ENCODE data around the gene FIBCD1.

The FIBCD1 gene

GRCh38 chr9:130900701-130901497 is 38.1 kb downstream of the FIBCD1 start:
- POLR2A ChIA-PET, result no interaction called here
- CTCF ChIA-PET, result no interaction called here
- TF ChIP-seq ZNF384 (IDR thresholded peaks at IDR 0.05) (no peak), BHLHE40 (IDR thresholded peaks at IDR 0.05; ENCODE audit: borderline replicate concordance) (no peak), FOXK2 (IDR thresholded peaks at IDR 0.05) (no peak), HDGF (IDR thresholded peaks at IDR 0.05; ENCODE audit: borderline replicate concordance) (no peak), ARNT (IDR thresholded peaks at IDR 0.05) (no peak), LEF1 (IDR thresholded peaks at IDR 0.05; ENCODE audit: borderline replicate concordance) (no peak), TARDBP (IDR thresholded peaks at IDR 0.05) (no peak), FOXM1 (IDR thresholded peaks at IDR 0.05; ENCODE audit: borderline replicate concordance) (no peak), L3MBTL2 (conservative IDR thresholded peaks at IDR 0.05) (no peak), ELF4 (IDR thresholded peaks at IDR 0.05) (no peak)
- no peak for DNase-seq (ENCODE audit: extremely low spot score)

- ChIA-PET POLR2A (no interaction called here), CTCF (no interaction called here)
- no peak for DNase-seq (ENCODE audit: extremely low spot score)
Measured at GRCh38 chr9:130899051-130899748, 39.8 kb downstream of the FIBCD1 start.

GRCh38 chr9:130898552-130898852 is 40.5 kb downstream of the FIBCD1 start:
- TF ChIP-seq HDGF (IDR thresholded peaks at IDR 0.05; ENCODE audit: borderline replicate concordance) (no peak), ZNF384 (IDR thresholded peaks at IDR 0.05) (no peak), ELF4 (IDR thresholded peaks at IDR 0.05) (no peak), TARDBP (IDR thresholded peaks at IDR 0.05) (no peak), SP1 (IDR thresholded peaks at IDR 0.05) (no peak), CTBP1 (IDR thresholded peaks at IDR 0.05; ENCODE audit: borderline replicate concordance) (no peak), BHLHE40 (IDR thresholded peaks at IDR 0.05; ENCODE audit: borderline replicate concordance) (no peak), FOXM1 (IDR thresholded peaks at IDR 0.05; ENCODE audit: borderline replicate concordance) (no peak), PKNOX1 (IDR thresholded peaks at IDR 0.05) (no peak), LEF1 (IDR thresholded peaks at IDR 0.05; ENCODE audit: borderline replicate concordance) (no peak), SUZ12 (IDR thresholded peaks at IDR 0.05) (no peak), NFRKB (IDR thresholded peaks at IDR 0.05) (no peak), ARNT (IDR thresholded peaks at IDR 0.05) (no peak), L3MBTL2 (conservative IDR thresholded peaks at IDR 0.05) (no peak), FOXA1 (IDR thresholded peaks at IDR 0.05) (no peak), FOXK2 (IDR thresholded peaks at IDR 0.05) (no peak)
- no peak for DNase-seq (ENCODE audit: extremely low spot score)
- POLR2A ChIA-PET, result no interaction called here
- CTCF ChIA-PET, result no interaction called here

More at GRCh38 chr9:130899051-130899748, 39.8 kb downstream of the FIBCD1 start:
- TF ChIP-seq ZNF384 (IDR thresholded peaks at IDR 0.05) (no peak), ELF4 (IDR thresholded peaks at IDR 0.05) (no peak), ARNT (IDR thresholded peaks at IDR 0.05) (no peak), SP1 (IDR thresholded peaks at IDR 0.05) (no peak), L3MBTL2 (conservative IDR thresholded peaks at IDR 0.05) (no peak), HDGF (IDR thresholded peaks at IDR 0.05; ENCODE audit: borderline replicate concordance) (no peak), NFRKB (IDR thresholded peaks at IDR 0.05) (no peak), CTBP1 (IDR thresholded peaks at IDR 0.05; ENCODE audit: borderline replicate concordance) (no peak), FOXM1 (IDR thresholded peaks at IDR 0.05; ENCODE audit: borderline replicate concordance) (no peak), TARDBP (IDR thresholded peaks at IDR 0.05) (no peak), FOXA1 (IDR thresholded peaks at IDR 0.05) (no peak), LEF1 (IDR thresholded peaks at IDR 0.05; ENCODE audit: borderline replicate concordance) (no peak), PKNOX1 (IDR thresholded peaks at IDR 0.05) (no peak), FOXK2 (IDR thresholded peaks at IDR 0.05) (no peak), BHLHE40 (IDR thresholded peaks at IDR 0.05; ENCODE audit: borderline replicate concordance) (no peak), SUZ12 (IDR thresholded peaks at IDR 0.05) (no peak)

GRCh38 chr9:130897848-130898551 is 41.0 kb downstream of the FIBCD1 start:
- TF ChIP-seq TARDBP (IDR thresholded peaks at IDR 0.05), result no peak
- TF ChIP-seq PKNOX1 (IDR thresholded peaks at IDR 0.05), result no peak
- no peak for TF ChIP-seq L3MBTL2 (conservative IDR thresholded peaks at IDR 0.05)
- TF ChIP-seq FOXA1 (IDR thresholded peaks at IDR 0.05), result no peak
- no peak for TF ChIP-seq SP1 (IDR thresholded peaks at IDR 0.05)
- no peak for TF ChIP-seq LEF1 (IDR thresholded peaks at IDR 0.05; ENCODE audit: borderline replicate concordance)
- TF ChIP-seq HDGF (IDR thresholded peaks at IDR 0.05; ENCODE audit: borderline replicate concordance), result no peak
- no peak for TF ChIP-seq FOXK2 (IDR thresholded peaks at IDR 0.05)
- TF ChIP-seq CTBP1 (IDR thresholded peaks at IDR 0.05; ENCODE audit: borderline replicate concordance), result no peak
- TF ChIP-seq NFRKB (IDR thresholded peaks at IDR 0.05), result no peak
- TF ChIP-seq BHLHE40 (IDR thresholded peaks at IDR 0.05; ENCODE audit: borderline replicate concordance), result no peak
- no peak for TF ChIP-seq ELF4 (IDR thresholded peaks at IDR 0.05)
- TF ChIP-seq SUZ12 (IDR thresholded peaks at IDR 0.05), result no peak
- TF ChIP-seq ARNT (IDR thresholded peaks at IDR 0.05), result no peak
- TF ChIP-seq FOXM1 (IDR thresholded peaks at IDR 0.05; ENCODE audit: borderline replicate concordance), result no peak
- TF ChIP-seq ZNF384 (IDR thresholded peaks at IDR 0.05), result no peak
- ChIA-PET CTCF (no interaction called here), POLR2A (no interaction called here)
- no peak for DNase-seq (ENCODE audit: extremely low spot score)

GRCh38 chr9:130897105-130897751 is 41.8 kb downstream of the FIBCD1 start:
- no peak for TF ChIP-seq PKNOX1 (IDR thresholded peaks at IDR 0.05)
- no peak for TF ChIP-seq ZNF384 (IDR thresholded peaks at IDR 0.05)
- TF ChIP-seq BHLHE40 (IDR thresholded peaks at IDR 0.05; ENCODE audit: borderline replicate concordance), result no peak
- no peak for TF ChIP-seq TARDBP (IDR thresholded peaks at IDR 0.05)
- no peak for TF ChIP-seq SUZ12 (IDR thresholded peaks at IDR 0.05)
- TF ChIP-seq L3MBTL2 (conservative IDR thresholded peaks at IDR 0.05), result no peak
- no peak for TF ChIP-seq FOXA1 (IDR thresholded peaks at IDR 0.05)
- TF ChIP-seq HDGF (IDR thresholded peaks at IDR 0.05; ENCODE audit: borderline replicate concordance), result no peak
- no peak for TF ChIP-seq ARNT (IDR thresholded peaks at IDR 0.05)
- TF ChIP-seq CTBP1 (IDR thresholded peaks at IDR 0.05; ENCODE audit: borderline replicate concordance), result no peak
- no peak for TF ChIP-seq FOXK2 (IDR thresholded peaks at IDR 0.05)
- no peak for TF ChIP-seq LEF1 (IDR thresholded peaks at IDR 0.05; ENCODE audit: borderline replicate concordance)
- no peak for TF ChIP-seq SP1 (IDR thresholded peaks at IDR 0.05)
- CTCF ChIA-PET, result no interaction called here
- no peak for DNase-seq (ENCODE audit: extremely low spot score)
- POLR2A ChIA-PET, result no interaction called here
